ENCODE data around the gene GPC3. TPM values are rescaled to one million over a fixed set of nuclear protein-coding genes. Genes with fewer than 3 reads are reported as not detected.

GPC3 gene
- total RNA-seq, 1 experiment from 2014 or later = 32.4 TPM

DNA sequence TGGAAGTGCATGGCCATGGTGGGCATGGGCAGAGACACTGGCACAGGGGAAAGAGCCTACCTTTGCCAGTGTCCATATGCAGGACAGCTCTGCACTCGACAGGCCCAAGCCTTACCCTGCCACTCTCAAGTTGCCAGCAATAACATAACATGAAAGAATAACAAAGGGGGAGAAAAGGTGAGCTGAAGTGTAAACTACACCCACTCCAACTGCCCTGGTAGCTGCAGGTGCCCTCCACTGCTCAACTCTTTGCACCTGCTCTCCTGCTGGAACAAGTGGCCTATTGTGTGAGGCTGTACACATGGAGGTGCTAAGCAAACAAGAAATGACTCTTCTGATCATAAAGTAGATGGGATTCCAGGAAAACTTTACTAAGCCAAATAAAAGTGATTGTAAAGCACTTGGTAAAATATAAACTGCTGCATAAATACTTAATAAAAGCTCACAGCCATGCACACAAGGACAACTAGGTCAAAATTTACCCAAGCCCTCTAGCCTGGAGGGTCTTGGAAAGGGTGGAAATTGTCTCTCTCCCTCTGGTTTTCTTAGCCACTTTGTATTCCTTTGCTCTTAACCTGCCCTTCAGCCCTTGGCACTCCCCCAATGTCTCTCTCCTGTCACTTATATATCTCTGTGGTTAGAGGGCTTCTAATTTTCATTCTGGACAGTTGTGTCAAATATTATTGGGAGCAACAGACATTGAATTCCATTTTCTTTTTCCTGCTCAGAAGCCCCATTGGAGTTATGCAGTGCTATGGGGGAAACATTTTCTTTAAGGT lies 308.9 kb downstream of the GPC3 start:
- H3K36me3 Mint-ChIP-seq = no peaks in the 10 kb centered on the region
- peaks cover 27% of the 10 kb centered on the region for H3K4me1 Mint-ChIP-seq
- ChIA-PET CTCF (interaction anchor here (2.2 kb wide), 1 partner anchor 27 kb away, joined by 4 read pairs; no protein-coding TSS in a partner anchor), POLR2A (no interaction called here)
- no peak overlapping the region for H3K4me3 Mint-ChIP-seq
- TF ChIP-seq GRHL2 (CRISPR knock-in tag; IDR thresholded peaks at IDR 0.05; ENCODE audit: insufficient replicate concordance, severe bottlenecking) = no peak
- TF ChIP-seq, protein P1, sequence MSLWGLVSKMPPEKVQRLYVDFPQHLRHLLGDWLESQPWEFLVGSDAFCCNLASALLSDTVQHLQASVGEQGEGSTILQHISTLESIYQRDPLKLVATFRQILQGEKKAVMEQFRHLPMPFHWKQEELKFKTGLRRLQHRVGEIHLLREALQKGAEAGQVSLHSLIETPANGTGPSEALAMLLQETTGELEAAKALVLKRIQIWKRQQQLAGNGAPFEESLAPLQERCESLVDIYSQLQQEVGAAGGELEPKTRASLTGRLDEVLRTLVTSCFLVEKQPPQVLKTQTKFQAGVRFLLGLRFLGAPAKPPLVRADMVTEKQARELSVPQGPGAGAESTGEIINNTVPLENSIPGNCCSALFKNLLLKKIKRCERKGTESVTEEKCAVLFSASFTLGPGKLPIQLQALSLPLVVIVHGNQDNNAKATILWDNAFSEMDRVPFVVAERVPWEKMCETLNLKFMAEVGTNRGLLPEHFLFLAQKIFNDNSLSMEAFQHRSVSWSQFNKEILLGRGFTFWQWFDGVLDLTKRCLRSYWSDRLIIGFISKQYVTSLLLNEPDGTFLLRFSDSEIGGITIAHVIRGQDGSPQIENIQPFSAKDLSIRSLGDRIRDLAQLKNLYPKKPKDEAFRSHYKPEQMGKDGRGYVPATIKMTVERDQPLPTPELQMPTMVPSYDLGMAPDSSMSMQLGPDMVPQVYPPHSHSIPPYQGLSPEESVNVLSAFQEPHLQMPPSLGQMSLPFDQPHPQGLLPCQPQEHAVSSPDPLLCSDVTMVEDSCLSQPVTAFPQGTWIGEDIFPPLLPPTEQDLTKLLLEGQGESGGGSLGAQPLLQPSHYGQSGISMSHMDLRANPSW (CRISPR knock-in tag; conservative IDR thresholded peaks at IDR 0.05; ENCODE audit: low read depth) = no peak
- no peak for TF ChIP-seq FOXJ3 (CRISPR knock-in tag; IDR thresholded peaks at IDR 0.05; ENCODE audit: borderline replicate concordance)
- TF ChIP-seq ZNF263 (CRISPR knock-in tag; IDR thresholded peaks at IDR 0.05; ENCODE audit: low read depth) = no peak
- TF ChIP-seq CREM (CRISPR knock-in tag; IDR thresholded peaks at IDR 0.05) = no peak
- TF ChIP-seq ZNF396 (CRISPR knock-in tag; IDR thresholded peaks at IDR 0.05; ENCODE audit: borderline replicate concordance) = no peak
- TF ChIP-seq, protein P2, sequence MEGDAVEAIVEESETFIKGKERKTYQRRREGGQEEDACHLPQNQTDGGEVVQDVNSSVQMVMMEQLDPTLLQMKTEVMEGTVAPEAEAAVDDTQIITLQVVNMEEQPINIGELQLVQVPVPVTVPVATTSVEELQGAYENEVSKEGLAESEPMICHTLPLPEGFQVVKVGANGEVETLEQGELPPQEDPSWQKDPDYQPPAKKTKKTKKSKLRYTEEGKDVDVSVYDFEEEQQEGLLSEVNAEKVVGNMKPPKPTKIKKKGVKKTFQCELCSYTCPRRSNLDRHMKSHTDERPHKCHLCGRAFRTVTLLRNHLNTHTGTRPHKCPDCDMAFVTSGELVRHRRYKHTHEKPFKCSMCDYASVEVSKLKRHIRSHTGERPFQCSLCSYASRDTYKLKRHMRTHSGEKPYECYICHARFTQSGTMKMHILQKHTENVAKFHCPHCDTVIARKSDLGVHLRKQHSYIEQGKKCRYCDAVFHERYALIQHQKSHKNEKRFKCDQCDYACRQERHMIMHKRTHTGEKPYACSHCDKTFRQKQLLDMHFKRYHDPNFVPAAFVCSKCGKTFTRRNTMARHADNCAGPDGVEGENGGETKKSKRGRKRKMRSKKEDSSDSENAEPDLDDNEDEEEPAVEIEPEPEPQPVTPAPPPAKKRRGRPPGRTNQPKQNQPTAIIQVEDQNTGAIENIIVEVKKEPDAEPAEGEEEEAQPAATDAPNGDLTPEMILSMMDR (IDR thresholded peaks at IDR 0.05) = no peak
- TF ChIP-seq ZNF671 (CRISPR knock-in tag; IDR thresholded peaks at IDR 0.05) = no peak
- H3K9me3 Mint-ChIP-seq = no peaks in the 10 kb centered on the region
- no peak overlapping the region for H3K27ac Mint-ChIP-seq
- ATAC-seq (no peak), DNase-seq (ENCODE audit: low spot score) (no peak)
- no peaks in the 10 kb centered on the region for H3K27me3 Mint-ChIP-seq (ENCODE audit: low read depth)

DNA sequence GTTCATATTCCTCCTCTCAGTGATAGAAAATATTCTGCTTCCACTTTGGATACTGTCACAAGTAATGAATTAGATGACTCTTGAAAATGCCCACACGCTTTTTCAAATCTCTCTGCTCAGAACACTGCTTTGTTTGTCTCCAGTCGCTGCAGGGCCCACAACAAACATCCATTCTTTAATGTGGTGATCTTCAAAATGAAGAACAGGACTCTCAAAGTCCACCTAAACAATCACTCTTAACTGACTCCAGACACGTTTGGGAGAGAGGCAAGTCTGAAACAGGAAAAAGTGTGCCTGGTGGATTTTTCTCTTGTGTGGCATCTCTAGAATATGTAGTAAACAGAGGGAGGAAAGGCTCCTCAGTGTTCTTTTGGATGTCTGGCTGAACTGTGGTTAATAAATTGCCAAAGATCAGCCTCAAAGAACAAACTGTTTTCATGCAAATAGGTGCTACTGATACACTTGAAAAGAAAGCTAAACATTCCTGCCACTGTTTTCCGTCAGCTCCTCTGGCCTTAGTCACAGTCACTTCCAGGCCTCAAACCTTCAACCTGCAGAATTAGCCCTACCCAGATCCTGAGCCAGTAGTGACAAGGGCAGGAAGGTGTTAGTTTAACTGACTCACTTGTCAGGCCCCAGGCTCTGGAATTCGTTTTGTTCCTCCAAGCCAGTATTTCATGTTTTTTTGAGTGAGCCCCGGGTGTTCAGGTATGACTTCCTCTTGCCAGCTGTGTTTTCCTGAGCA lies 310.5 kb downstream of the GPC3 start:
- Mint-ChIP-seq H3K4me1 (peaks cover 40% of the 10 kb centered on the region), H3K36me3 (no peaks in the 10 kb centered on the region), H3K4me3 (no peak overlapping the region), H3K27me3 (ENCODE audit: low read depth) (no peaks in the 10 kb centered on the region), H3K9me3 (no peaks in the 10 kb centered on the region), H3K27ac (peak overlapping the region; percentile 84)
- ATAC-seq (peak; percentile 83), DNase-seq (ENCODE audit: low spot score) (no peak)
- ChIA-PET POLR2A (no interaction called here), CTCF (interaction anchor here (1.3 kb wide), 1 partner anchor 629 kb away, joined by 3 read pairs; no protein-coding TSS in a partner anchor)
- no peak for TF ChIP-seq RELA (CRISPR knock-in tag; IDR thresholded peaks at IDR 0.05; ENCODE audit: borderline replicate concordance)
- no peak for TF ChIP-seq JUN (CRISPR knock-in tag; IDR thresholded peaks at IDR 0.05)
- TF ChIP-seq EMX1 (CRISPR knock-in tag; IDR thresholded peaks at IDR 0.05) = no peak
- TF ChIP-seq, protein P3, sequence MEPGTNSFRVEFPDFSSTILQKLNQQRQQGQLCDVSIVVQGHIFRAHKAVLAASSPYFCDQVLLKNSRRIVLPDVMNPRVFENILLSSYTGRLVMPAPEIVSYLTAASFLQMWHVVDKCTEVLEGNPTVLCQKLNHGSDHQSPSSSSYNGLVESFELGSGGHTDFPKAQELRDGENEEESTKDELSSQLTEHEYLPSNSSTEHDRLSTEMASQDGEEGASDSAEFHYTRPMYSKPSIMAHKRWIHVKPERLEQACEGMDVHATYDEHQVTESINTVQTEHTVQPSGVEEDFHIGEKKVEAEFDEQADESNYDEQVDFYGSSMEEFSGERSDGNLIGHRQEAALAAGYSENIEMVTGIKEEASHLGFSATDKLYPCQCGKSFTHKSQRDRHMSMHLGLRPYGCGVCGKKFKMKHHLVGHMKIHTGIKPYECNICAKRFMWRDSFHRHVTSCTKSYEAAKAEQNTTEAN (CRISPR knock-in tag; IDR thresholded peaks at IDR 0.05) = no peak
- no peak for TF ChIP-seq ZNF317 (CRISPR knock-in tag; IDR thresholded peaks at IDR 0.05; ENCODE audit: borderline replicate concordance, low read depth)
- TF ChIP-seq ZNF138 (CRISPR knock-in tag; conservative IDR thresholded peaks at IDR 0.05) = no peak
- TF ChIP-seq SMAD3 (CRISPR knock-in tag; IDR thresholded peaks at IDR 0.05; ENCODE audit: borderline replicate concordance) = no peak
- no peak for TF ChIP-seq ZNF423 (CRISPR knock-in tag; IDR thresholded peaks at IDR 0.05)
- no peak for TF ChIP-seq ZNF396 (CRISPR knock-in tag; IDR thresholded peaks at IDR 0.05; ENCODE audit: borderline replicate concordance)
- TF ChIP-seq, protein P4, sequence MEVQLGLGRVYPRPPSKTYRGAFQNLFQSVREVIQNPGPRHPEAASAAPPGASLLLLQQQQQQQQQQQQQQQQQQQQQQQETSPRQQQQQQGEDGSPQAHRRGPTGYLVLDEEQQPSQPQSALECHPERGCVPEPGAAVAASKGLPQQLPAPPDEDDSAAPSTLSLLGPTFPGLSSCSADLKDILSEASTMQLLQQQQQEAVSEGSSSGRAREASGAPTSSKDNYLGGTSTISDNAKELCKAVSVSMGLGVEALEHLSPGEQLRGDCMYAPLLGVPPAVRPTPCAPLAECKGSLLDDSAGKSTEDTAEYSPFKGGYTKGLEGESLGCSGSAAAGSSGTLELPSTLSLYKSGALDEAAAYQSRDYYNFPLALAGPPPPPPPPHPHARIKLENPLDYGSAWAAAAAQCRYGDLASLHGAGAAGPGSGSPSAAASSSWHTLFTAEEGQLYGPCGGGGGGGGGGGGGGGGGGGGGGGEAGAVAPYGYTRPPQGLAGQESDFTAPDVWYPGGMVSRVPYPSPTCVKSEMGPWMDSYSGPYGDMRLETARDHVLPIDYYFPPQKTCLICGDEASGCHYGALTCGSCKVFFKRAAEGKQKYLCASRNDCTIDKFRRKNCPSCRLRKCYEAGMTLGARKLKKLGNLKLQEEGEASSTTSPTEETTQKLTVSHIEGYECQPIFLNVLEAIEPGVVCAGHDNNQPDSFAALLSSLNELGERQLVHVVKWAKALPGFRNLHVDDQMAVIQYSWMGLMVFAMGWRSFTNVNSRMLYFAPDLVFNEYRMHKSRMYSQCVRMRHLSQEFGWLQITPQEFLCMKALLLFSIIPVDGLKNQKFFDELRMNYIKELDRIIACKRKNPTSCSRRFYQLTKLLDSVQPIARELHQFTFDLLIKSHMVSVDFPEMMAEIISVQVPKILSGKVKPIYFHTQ (CRISPR knock-in tag; IDR thresholded peaks at IDR 0.05) = no peak
- no peak for TF ChIP-seq MYBL2 (CRISPR knock-in tag; IDR thresholded peaks at IDR 0.05)
- no peak for TF ChIP-seq NR2C2 (CRISPR knock-in tag; IDR thresholded peaks at IDR 0.05)
- TF ChIP-seq, protein P5, sequence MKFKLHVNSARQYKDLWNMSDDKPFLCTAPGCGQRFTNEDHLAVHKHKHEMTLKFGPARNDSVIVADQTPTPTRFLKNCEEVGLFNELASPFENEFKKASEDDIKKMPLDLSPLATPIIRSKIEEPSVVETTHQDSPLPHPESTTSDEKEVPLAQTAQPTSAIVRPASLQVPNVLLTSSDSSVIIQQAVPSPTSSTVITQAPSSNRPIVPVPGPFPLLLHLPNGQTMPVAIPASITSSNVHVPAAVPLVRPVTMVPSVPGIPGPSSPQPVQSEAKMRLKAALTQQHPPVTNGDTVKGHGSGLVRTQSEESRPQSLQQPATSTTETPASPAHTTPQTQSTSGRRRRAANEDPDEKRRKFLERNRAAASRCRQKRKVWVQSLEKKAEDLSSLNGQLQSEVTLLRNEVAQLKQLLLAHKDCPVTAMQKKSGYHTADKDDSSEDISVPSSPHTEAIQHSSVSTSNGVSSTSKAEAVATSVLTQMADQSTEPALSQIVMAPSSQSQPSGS (CRISPR knock-in tag; IDR thresholded peaks at IDR 0.05; ENCODE audit: borderline replicate concordance, low read depth) = no peak
- TF ChIP-seq, protein P6, sequence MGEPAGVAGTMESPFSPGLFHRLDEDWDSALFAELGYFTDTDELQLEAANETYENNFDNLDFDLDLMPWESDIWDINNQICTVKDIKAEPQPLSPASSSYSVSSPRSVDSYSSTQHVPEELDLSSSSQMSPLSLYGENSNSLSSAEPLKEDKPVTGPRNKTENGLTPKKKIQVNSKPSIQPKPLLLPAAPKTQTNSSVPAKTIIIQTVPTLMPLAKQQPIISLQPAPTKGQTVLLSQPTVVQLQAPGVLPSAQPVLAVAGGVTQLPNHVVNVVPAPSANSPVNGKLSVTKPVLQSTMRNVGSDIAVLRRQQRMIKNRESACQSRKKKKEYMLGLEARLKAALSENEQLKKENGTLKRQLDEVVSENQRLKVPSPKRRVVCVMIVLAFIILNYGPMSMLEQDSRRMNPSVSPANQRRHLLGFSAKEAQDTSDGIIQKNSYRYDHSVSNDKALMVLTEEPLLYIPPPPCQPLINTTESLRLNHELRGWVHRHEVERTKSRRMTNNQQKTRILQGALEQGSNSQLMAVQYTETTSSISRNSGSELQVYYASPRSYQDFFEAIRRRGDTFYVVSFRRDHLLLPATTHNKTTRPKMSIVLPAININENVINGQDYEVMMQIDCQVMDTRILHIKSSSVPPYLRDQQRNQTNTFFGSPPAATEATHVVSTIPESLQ (CRISPR knock-in tag; IDR thresholded peaks at IDR 0.05) = no peak
